ENCODE measurements around the gene SLC25A52.
"Not testable (repeated sequence)": the region's sequence is repeated elsewhere in the genome, so short reads cannot be mapped to it uniquely, and the experiment has no call there.

SLC25A52 gene

DNA sequence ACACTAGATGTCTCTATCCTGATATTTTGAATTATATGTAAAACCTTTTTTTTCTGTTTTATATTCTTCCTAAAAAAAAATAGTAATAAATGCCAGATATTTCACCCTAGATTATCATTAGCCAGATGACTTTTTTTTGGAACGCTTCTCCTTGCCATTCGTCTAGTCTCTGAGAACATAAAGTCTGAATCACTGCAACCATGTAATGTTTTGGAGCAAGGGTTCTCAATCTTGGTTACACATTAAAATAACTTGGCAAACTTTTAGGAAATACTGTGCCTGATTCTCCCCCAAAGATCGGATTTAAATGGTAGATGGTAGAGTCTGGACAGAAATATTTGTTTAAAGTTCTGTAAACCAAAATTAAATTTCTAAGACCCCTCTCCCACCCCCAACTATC lies 21.0 kb downstream of the SLC25A52 start:
- no peak for DNase-seq

DNA sequence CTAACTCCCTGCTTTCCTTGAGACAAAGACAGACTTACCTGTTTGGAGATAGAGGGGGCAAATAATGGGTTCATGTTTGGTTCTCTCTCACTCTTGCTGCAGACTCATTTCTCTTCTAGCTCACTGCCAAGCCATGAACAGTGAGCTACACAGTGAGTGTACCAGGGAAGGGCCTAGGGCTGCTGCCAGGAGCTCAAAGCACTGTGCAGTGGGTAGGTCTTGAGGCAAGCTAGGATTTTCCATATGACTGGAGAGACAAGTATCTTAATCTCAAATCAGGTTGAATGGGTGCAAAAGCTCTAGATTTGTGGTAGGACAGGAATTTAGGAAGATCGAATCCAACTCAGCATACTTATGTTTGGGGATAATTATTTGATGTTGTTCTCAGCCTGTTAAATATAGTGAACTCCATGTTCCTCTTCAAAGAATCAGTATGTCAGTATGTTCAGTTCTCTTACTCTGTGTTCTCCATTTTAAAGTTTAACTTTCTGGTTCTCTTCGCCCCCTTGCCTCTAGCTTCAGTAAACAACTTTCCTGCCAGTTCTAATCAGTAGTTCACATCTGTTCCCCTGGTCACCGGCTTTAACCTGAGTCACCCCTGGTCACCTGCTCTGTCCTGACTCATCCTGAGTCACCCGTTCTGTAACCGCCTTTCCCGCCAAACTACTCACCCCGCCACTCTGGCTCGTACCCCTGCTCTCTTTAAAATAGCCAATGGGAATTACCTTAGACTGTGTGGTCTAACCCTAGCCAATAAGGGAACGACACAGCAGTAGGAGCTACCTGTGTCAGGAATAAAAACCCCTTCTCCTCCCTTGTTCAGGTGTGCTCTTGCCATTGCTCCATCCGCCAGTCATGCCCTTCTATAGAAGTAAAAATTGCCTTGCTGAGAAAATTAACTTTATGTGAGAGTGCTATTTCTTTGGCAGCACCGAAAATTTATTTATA lies 21.9 kb downstream of the SLC25A52 start:
- DNase-seq: no peak

DNA sequence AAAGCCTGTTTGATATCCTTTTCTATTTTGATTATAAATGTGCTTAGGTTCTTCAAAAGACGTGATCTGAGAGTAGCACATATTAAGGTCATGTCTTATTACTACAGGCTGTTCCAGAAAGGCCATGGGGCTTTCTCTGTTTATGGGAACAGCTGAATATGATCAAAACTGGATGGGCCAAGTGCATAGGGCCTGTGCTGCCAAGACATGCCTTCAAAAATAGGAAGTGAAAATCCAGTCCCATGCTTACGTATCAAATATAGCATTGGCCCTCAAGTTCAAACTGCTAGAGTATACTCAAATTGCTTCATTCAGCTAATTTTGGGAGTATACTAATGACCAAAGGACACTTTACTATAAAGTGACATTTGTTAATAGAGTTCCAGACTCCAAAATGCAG lies 24.1 kb downstream of the SLC25A52 start:
- no peak for DNase-seq

DNA sequence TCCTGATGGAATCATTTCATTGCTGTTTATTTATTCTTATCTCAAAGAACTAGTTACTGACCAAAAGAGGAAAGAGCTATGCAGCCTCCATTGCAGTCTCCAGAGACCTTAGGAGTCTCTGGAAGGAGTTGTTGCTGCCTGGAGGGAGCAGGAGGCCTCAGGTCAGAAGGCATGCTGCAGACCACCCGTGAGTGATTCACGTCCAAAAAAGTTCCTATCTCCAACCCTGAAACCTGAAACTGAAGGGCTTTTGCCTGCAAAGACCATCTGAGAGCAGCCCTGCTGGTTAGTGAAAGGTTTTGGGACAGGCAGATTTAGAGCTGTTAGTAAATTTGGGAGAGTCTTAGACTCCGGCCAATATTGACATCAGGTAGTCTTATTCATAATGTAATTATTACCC lies 29.1 kb downstream of the SLC25A52 start:
- DNase-seq: no peak

DNA sequence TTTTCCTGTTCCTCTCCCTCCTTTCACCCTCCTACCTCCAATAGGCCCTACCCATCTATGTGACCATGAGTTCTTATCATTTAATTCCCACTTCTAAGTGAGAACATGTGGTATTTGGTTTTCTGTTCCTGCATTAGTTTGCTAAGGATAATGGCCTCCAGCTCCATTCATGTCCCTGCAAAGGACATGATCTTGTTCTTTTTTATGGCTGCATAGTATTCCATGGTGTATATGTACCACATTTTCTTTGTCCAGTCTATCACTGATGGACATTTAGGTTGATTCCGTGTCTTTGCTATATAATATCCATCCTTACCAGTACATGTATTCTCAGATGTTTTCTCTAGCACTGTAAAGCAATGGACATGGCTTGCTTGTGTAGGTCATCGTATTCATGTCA lies 31.5 kb downstream of the SLC25A52 start:
- DNase-seq: not testable (repeated sequence)

DNA sequence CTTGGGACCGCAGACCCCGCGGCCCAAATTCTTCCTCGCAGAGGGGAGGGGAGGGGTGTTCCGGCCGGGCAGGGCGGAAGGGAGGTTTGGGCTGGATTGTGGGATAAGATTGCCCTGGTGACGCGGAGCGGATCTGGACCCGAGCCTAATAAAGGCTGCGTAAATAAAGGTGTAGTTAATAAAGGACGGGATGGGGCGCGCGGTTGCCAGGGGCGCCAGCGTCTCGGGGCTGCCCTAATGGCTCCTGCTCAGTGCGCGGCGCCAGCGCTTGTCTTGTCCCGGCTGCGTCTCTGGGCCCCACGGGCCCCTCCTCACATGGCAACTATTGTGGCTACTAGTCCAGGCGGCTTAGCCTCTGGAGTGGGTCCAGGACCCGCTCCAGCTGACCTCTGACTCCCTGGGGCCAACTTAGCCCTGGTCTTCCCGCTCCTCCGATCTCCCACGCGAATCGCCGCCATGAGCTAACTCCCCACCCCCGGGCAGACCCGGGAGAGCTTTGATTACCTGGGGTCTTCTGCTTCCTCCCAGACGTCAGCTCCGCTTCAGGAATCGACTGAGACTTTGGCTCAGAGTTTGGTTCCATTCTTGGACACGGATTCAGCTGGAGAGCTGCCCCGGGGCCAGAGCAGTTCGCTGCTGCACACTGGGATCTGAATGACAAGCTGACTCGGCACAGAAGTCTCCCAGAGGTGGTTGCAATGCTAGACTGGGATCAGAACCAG lies 36.5 kb downstream of the SLC25A52 start:
- no peak for DNase-seq

DNA sequence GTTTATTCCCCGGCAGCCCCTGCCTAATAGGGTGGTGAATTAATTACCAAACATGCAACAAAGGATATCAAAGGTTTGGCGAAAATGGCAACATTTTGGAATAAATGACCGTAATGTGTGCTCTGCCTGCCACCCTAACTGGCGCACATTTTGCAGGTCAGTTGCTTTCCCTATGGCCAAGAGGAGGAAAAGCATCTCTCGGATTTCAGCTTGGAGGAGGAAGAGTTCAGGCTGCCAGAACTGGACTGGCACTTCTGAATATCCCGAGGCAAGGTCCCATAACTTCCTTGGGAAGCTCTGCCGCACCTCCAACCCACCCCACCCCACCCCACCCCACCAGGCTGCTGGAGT lies 37.1 kb downstream of the SLC25A52 start:
- DNase-seq: no peak

DNA sequence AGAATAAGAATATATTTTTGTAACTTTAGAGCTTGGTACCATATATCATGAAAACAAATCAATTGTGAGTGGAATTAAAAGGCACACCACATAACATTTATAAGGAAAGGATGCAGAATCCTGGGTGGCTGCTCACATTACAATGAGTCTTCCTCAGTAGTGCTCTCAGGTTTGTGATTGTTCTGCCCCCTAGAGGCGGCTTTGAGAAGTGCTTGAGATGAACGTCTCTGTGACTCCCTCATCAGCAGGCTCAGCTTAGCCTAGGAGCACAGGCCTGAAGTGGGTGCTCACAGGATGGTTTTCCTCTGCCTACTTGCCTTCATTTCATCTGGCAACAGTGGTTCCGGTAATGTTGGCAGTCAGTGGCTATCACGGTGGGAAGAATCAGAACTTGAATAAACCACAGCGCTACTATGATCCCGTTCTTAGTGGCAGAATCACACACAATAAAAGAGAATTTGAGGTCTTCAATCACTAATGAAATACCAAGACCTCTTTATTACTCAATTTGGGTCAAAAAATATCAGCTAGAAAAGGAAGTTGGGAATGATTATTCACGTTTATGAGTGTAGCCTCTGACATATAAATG lies 38.2 kb downstream of the SLC25A52 start:
- DNase-seq: peak; percentile 31

DNA sequence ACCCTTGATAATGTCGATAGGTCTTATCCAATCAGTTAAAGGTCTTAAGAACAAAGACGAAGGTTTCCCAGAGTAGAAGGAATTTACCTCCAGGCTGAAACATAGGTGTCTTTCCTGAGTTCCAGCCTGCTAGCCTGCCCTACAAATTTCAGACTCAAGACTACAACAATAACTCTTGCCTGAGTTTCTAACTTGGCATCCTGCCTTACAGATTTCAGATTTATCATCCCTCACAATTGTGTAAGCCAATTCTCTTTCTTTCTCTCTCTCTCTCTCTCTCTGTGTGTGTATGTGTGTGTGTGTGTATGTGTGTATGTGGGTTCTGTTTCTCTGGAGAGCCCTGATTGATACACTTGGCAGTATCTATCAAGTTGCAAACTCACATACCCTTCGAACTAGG lies 39.1 kb downstream of the SLC25A52 start:
- DNase-seq: no peak

DNA sequence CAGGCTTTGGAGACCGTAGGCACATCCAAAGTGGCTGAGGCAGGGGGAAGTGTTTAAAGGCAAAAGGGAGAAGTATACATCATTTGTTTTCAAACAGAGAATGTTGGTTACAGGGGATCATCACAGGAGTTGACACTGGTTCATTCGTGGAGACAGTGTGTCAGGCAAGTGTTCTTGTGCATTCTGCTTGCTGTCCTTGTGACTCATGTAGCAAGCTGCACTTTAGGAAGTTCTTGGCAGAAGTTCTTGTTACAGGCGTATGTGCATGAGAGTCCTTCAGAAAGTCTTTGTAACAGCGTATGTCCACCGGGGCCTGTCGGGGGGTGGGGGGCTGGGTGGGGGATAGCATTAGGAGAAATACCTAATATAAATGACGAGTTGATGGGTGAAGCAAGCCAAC lies 39.8 kb downstream of the SLC25A52 start:
- no peak for DNase-seq

DNA sequence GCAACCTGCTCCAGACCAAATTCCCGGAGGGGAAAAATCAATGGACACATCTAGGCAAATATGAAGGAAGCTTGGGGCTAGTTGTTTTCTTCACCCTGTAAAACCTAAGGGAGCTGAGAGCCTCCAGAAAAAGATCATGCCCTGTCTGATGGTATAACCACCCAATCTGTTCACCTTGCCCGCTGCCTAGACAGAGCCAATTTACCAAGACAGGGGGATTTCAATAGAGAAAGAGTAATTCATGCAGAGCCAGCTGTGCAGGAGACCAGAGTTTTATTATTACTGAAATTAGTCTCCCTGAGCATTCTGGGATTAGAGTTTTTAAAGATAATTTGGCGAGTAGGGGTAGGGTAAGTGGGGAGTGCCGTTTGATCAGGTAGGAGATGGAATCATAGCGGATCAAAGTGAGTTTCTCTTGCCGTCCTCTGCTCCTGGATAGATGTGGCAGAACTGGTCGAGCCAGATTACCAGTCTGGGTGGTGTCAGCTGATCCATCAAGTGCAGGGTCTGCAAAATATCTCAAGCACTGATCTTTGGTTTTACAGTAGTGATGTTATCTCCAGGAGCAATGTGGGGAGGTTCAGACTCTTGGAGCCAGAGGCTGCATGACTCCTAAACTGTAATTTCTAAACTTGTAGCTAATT lies 41.2 kb downstream of the SLC25A52 start:
- DNase-seq: no peak

DNA sequence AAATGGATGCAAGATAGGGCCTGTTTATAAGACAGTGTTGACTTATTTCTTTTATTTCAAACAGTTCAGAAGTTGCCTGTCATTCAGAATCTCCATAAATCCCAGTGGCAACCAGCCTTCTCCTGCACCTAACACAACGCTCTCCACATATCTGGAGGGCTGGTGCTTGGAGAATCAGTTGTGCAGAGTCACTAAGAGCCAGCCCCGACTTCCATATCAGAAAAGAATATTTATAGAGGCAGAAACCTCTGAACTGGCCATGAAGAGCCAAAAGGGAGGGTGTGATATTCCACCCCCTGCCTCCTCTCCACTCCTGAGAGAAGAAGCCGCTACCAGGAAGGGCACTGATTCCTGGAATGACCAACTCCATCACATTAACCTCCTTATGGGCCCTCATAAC lies 42.3 kb downstream of the SLC25A52 start:
- DNase-seq: no peak

DNA sequence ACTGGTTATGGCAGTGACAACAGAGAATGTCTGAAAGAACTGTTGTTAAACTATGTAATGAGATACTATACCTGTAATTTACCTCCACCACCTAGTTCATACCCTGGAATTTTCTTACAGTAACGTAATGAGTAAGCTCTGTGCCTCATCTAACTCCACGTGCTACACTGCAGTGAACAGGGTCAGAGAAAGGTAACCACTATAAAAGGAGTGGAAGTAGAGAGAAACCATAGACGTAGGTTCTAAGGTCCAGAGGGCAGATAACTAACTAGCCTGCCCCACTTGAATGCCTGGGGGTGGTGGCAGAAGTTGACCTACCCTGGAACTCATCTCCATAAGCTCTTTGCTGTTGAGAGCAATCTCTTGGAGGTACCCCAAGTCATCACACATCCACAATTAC lies 44.3 kb downstream of the SLC25A52 start:
- no peak for DNase-seq

DNA sequence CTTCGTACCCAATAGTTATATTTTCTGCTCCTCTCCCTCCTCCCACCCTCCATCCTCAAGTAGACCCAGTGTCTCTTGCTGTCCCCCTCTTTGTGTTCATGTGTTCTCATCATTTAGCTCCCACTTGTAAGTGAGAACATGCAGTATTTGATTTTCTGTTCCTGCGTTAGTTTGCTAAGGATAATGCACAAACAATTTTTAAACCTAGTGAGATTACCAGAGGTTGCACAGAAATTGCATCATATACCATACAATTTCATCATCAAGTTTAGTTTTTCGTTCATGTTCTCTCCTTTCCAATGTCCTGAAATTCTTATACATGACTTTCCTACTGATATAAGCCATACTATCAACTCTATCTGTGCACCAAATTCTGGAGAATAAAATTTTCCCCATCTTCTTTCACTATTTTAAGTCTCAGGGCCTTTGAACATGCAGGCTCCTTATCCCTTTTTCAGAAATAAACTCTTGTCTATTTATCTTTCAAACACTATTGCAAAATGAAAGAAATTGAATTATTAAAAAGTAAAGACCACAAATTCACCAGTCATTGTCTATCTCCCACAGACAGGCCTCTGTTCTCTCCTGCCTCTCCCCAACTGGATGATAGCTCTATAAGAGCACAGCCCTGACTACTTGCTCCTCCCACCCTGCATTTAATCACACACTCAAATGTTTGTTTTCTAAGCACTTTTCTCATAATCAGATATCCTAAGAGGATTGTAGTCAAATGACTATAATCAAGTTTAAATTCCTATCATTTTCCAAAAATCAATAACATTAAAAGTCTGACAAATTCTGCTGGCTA lies 49.1 kb downstream of the SLC25A52 start:
- no peak for DNase-seq

DNA sequence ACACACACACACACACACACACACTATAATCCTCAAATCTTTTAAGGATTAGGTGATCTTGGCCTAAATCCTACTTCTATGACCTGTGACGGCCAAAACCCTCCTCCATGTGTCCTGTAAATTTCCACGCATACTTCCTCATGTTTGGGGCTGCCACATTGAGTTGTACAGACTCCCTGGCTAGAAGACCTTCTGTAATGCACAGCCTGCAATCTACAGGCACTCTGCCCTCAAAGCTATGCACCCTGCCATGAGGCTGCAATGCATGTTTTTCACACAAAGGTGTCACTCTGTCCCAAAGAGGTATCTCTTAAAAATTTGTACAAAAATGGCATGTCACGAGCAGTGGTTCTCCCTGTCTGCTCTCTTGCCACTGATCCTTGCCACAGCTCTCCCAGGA lies 49.9 kb downstream of the SLC25A52 start:
- DNase-seq: no peak
